AG09319 (cell line): ENCODE results near the gene CACNA1I.
"Not testable (repeated sequence)": the region's sequence is repeated elsewhere in the genome, so short reads cannot be mapped to it uniquely, and the experiment has no call there.

ENCODE experiments used
- DNase-seq: peaks from one replicate; pipeline ENCODE4 v3.0.0-alpha.2; 2010; ENCODE audit warnings: low read depth; ENCODE audit errors: extremely low read depth
- CTCF ChIP-seq: IDR thresholded peaks from 2 replicates; pipeline ENCODE4 v1.5.1; 2011; ENCODE audit warnings: low read depth, mild to moderate bottlenecking, inconsistent platforms, low read length, moderate library complexity

Gene CACNA1I

GRCh38 chr22:39731881-39732555 is 161.5 kb downstream of the CACNA1I start:
- DNase-seq: no peak
- no peak for TF ChIP-seq CTCF

- no peak for TF ChIP-seq CTCF
- DNase-seq: no peak
Observed at GRCh38 chr22:39732625-39733024, 162.1 kb downstream of the CACNA1I start.

DNA sequence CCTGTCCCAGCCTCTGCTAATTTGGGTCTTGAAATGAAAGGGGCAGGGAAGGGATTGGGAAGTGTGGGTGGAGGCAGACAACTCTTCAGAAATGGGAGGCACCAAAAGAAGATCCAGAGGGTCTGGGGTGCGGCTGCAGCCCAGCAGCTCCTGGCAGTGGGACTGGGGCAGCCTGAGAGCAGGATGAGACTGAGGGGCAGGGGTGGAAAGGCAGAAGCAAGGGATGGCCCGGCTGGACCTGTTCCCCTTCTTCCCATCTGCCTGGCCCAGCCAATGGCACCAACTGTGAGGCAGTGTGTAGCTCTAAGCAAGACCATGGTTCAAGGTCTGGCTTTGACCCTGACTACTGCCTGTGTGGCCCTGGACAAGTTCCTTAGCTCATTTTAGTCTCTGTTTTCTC is 162.6 kb downstream of the CACNA1I start:
- TF ChIP-seq CTCF: no peak
- DNase-seq: no peak

- DNase-seq: not testable (repeated sequence)
Observed at GRCh38 chr22:39734046-39734445, 163.5 kb downstream of the CACNA1I start.

DNA sequence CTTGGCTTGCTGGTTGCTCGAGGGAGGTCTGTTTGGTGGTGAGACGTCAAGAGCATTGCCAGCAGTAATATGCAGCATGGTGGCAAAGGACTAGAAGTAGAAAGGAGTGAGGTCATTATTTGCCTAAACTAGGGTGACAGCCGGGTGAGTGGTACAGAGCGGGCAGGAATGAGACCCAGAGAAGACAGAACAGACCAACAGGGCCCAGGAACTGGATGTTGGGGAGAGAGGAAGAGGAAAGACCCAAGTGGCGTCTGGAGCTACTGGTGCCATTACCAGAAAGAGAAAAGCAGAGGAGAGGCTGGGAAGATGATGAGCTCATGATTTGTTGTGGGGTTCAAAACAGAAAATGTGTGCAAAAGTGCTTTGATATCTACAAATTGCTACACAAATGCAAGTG is 164.3 kb downstream of the CACNA1I start:
- no peak for DNase-seq
- no peak for TF ChIP-seq CTCF

- no peak for TF ChIP-seq CTCF
Observed at GRCh38 chr22:39735776-39736175, 165.2 kb downstream of the CACNA1I start.

GRCh38 chr22:39738746-39739145 is 168.2 kb downstream of the CACNA1I start:
- TF ChIP-seq CTCF: no peak

More at GRCh38 chr22:39735776-39736175, 165.2 kb downstream of the CACNA1I start:
- no peak for DNase-seq

More at GRCh38 chr22:39738746-39739145, 168.2 kb downstream of the CACNA1I start:
- DNase-seq: no peak
